GM19463 (cell line): Measurements from ENCODE around the gene PAIP2.
"Not testable (repeated sequence)": the region's sequence is repeated elsewhere in the genome, so short reads cannot be mapped to it uniquely, and the experiment has no call there.

Source experiments
- ATAC-seq: cut with Tn5 transposase; IDR thresholded peaks from one replicate; pipeline ENCODE4 v1.9.1; 2021; ENCODE audit warnings: mild to moderate bottlenecking, moderate library complexity; ENCODE audit not compliant: unreplicated experiment

Gene PAIP2

GRCh38 chr5:139314276-139314675 is 27.4 kb upstream of the PAIP2 start:
- ATAC-seq = no peak

DNA sequence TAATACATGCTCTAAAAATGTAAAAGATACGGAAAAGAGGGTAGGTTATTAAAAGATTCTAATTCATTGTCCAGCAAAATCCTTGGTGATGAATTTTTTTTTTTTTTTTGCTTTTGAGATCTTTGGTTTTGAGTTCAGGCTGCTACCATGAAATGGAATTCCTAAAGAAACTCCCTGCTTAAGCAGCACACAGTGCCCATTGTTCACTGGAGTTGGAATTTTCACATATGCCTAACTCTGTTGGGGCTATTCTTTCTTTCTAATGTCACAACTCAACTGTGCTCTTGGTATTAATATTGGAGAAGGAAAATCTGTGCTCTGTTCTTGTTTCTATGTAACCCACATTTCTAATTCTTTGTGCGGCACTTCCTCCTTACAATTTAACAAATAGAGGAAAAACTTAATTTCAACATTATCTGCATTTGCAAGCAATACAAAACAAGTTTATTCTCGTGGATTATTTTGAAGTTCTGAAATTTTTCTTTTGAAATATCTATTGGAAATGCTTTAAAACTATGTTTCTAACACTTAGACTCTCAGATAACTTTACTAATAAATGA is 26.5 kb upstream of the PAIP2 start:
- no peak for ATAC-seq

DNA sequence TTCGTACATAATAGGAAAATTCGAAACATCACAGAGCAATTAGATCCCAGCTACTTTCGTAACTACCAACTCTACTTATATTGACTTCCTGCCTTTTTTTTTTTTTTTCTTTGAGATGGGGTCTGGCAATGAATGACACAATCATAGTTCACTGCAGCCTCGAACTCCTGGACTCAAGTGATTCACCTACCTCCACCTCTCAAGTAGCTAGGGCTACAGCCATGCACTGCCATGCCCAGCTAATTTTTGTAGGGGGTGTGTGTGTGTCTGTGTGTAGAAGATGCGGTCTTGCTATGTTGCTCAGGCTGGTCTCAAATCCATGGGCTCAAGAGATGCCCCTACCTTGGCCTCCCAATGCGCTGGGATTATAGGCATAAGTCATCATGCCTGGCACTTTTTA is 5.8 kb upstream of the PAIP2 start:
- no peak for ATAC-seq

DNA sequence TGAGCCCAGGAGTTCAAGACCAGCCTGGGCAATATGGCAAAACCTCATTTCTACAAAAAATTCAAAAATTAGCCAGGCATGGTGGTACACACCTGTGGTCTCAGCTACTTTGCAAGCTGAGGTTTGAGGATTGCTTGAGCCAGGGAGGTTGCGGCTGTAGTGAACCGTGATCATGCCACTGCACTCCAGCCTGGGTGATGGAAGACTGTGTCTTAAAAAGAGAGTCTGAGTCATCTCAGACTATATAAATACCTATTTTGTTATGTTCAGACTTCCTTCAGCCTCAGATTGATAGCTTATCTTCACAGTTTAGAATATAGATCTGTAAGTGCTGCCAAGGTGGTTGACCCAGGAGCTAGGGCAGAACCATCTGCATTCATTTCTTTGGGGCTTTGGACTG is 1.6 kb upstream of the PAIP2 start:
- ATAC-seq = no peak

DNA sequence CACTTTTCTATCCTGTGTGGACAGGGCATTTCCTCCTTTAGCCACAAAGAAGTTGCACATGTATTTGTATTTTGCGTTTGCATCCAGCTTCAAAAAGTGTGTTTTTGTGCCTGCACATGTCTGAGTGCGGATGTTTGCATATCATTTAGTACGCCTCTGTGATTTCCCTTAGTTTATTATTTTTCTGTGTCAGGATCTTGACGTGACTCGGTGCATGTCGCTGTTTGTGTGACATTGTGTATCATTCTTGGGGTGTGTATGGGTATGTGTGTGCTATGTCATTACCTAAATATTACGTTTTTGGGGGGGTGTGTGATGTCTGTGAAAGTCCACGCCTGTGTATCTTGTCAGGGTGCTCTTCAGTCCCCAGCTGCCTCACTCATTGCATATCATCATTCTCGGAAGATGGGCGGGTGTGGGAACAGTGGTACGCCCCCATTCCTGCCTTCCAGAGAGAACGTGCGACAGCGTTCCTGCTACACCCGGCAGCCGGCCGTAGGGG is 416 bp upstream of the PAIP2 start:
- ATAC-seq = no peak

DNA sequence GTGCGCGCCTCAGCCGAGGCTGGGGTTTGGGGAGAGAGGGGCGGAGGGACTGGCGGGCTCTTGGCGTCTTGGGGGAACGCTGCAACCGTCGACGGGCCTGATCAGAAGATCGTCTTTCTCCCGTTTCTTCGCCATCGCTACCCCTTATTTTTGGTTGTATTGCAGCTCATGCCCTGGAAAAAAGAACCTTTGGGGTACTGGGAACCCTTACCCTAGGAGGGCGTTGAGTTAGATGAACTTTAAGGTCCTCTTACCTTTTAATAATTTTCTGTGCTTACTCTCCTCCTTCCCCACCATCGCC is 719 bp downstream of the PAIP2 start:
- no peak for ATAC-seq

DNA sequence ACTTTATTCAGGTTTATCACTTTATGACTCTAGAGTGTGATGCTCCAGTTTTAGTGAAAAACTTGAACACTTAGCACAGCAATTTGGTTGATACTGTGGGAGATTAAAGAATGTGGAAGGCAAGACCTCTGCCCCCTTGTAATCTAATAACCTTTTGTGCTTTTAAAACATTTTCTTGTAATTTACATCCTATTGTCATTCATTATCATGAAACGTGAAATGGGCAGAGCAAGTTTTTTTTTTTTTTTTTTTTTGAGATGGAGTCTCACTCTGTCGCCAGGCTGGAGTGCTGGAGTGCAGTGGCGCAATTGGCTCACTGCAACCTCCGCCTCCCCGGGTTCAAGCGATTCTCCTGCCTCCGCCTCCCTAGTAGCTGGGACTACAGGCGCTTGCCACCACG is 1.8 kb downstream of the PAIP2 start:
- ATAC-seq = no peak

- ATAC-seq = no peak
Observed at GRCh38 chr5:139344177-139344576, 2.5 kb downstream of the PAIP2 start.

GRCh38 chr5:139345442-139345841 is 3.8 kb downstream of the PAIP2 start:
- ATAC-seq = not testable (repeated sequence)

- ATAC-seq = not testable (repeated sequence)
Observed at GRCh38 chr5:139347863-139348262, 6.2 kb downstream of the PAIP2 start.

- ATAC-seq = no peak
Observed at GRCh38 chr5:139354186-139354585, 12.5 kb downstream of the PAIP2 start.

DNA sequence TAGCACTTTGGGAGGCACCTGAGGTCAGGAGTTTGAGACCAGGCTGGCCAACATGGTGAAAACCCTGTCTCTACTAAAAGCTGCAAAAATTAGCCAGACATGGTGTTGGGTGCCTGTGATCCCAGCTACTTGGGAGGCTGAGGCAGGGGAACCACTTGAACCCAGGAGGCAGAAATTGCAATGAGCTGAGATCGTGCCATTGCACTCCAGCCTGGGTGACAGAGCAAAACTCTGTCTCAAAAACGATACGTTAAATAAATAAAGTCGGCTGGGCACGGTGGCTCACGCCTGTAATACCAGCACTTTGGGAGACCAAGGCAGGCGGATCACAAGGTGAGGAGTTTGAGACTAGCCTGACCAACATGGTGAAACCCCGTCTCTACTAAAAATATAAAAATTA is 14.2 kb downstream of the PAIP2 start:
- ATAC-seq = not testable (repeated sequence)

GRCh38 chr5:139358064-139358463 is 16.4 kb downstream of the PAIP2 start:
- no peak for ATAC-seq

- no peak for ATAC-seq
Observed at GRCh38 chr5:139360384-139360783, 18.7 kb downstream of the PAIP2 start.

DNA sequence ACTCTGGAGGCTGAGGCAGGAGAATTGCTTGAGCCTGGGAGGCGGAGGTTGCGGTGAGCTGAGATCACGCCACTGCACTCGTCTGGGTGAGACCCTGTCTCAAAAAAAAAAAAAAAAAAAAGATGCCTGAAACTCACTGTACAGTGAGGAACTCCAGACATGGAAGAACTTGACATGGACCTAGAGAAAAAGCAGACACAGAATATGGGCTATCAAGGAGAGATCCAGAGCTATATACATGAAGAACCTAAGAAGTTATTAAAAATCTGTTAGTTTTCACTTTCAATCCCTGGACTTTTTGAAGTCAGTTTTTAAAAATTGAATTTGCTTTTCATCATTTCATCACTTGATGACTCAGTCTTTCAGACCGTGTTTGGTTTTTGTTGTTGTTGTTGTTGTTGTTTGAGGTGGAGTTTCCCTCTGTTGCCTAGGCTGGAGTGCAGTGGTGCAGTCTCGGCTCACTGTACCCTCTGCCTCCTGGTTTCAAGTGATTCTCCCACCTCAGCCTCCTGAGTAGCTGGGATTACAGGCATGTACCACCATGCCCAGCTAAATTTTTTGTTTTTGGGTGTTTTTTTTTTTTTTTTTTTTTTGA is 20.3 kb downstream of the PAIP2 start:
- ATAC-seq = no peak

DNA sequence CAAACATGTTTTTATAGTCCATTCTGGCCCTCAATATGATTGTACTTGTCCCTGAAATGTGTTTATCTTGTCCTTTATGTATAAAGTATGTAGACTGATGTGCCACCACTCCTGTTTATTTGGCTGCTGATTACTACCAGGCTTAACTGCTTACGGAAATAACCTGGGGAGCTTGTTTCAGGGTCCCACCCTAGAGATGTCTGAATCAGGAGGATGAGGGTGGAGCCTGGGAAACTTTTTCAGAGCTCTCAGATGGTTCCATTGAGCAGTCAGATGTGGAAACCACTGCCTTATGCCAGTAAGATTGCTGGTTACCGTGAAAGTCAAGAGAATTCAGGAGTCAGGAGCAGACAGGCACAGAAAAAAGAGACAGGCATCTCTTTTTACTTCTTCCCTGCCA is 22.3 kb downstream of the PAIP2 start:
- no peak for ATAC-seq

DNA sequence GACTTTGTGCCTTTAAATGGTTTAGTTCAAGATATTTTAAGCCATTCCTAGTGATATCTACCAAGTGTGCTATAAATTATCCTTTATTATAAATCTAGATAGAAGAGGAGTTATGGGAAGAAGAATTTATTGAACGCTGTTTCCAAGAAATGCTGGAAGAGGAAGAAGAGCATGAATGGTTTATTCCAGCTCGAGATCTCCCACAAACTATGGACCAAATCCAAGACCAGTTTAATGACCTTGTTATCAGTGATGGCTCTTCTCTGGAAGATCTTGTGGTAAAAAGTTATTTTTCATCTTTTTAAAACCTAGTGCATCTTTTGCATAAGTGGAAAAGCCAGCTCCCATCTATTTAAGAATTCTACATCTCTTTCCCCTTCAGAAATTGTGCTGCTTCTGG is 22.8 kb downstream of the PAIP2 start:
- ATAC-seq = no peak

DNA sequence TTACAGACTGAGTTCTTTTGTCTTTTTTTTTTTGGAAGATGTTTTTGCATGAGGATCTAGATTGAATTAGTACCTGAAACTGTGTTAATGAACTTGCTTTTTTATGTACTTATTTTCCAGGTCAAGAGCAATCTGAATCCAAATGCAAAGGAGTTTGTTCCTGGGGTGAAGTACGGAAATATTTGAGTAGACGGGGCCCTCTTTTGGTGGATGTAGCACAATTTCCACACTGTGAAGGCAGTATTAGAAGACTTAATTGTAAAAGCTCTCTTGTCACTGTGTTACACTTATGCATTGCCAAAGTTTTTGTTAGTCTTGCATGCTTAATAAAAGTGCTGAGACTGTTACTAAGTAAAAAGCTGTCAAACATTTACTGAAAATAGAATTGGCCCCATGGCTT is 27.0 kb downstream of the PAIP2 start:
- ATAC-seq = no peak

DNA sequence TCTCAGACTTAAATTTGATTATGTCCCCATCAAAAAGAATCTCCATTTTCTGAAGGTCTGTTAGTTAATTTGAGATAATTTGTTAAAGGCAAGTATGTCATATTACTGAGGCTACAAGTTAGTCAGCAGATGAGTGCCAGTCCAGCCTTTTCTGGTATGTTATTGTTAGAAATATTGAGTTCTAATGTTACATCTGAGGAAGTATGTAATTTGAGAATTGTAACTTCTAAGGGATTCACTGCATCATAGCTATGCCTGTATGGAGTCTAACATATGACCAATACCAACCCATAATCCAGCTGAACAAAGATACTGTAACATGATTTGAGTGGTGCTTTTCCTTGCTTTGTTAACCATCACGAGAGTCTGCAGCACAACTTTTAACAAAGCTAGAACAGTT is 27.5 kb downstream of the PAIP2 start:
- no peak for ATAC-seq

GRCh38 chr5:139371482-139372435 is 30.1 kb downstream of the PAIP2 start:
- no peak for ATAC-seq

DNA sequence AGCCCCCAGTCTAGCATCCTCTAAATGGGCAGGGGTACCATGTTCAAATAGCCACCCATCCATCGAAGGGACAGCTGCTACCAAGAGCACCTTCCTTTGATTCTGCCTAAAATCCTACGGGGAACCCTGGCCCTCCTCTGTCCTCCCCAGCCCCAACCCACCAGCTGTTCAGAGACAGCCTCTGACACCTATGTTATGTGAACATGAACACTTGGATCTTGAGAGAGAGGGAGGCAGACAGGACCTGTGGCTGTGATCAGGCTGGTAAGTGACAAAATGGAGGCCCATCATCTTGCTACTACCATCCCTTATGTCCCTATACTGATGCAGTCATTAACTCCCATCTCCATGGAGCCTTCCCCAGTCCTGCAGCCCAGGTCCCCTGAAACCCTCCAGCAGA is 33.3 kb downstream of the PAIP2 start:
- ATAC-seq = no peak

GRCh38 chr5:139376364-139376763 is 34.7 kb downstream of the PAIP2 start:
- no peak for ATAC-seq
